Measurements from ENCODE around the gene SKA3. TPM values are rescaled to one million over a fixed set of nuclear protein-coding genes. Genes with fewer than 3 reads are reported as not detected.

The SKA3 gene
- total RNA-seq, 2 experiments from 2014 or later: 39.5 to 41.5 TPM

DNA sequence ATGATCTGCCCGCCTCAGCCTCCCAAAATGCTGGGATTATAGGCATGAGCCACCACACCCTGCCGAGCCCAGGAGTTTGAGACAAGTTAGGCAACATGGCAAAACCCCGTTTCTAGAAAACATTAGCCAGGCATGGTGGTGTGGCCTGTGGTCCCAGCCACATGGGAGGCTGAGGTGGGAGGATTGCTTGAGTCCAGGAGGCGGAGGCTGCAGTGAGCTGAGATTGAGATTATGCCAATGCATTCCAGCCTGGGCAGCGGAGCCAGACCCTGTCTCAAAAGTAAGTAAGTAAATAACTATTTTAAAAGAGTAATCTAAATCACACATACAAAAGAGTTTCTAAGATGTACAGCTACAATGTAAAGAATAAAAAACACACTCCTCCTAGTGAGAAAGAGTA, 41.9 kb downstream of the SKA3 start:
- peaks cover under 1% of the 10 kb centered on the region for H3K36me3 Mint-ChIP-seq (ENCODE audit: low read depth)
- no peak for TF ChIP-seq CTCF (IDR thresholded peaks at IDR 0.05)

GRCh38 chr13:21133077-21133476, 43.3 kb downstream of the SKA3 start:
- ChIA-PET CTCF (interaction anchor here (1.8 kb wide), 1 partner anchor 22 kb away, joined by 4 read pairs; no protein-coding TSS in a partner anchor), POLR2A (no interaction called here)
- H3K27me3 Mint-ChIP-seq: peaks cover 9% of the 10 kb centered on the region
- ATAC-seq: no peak
- no peak for DNase-seq
- H3K4me1 Mint-ChIP-seq (ENCODE audit: low read depth): no peaks in the 10 kb centered on the region
- no peaks in the 10 kb centered on the region for H3K36me3 Mint-ChIP-seq (ENCODE audit: low read depth)
- intact Hi-C loops (cut with micrococcal nuclease): no loop called here
- H3K4me3 Mint-ChIP-seq: no peak overlapping the region
- no peaks in the 10 kb centered on the region for H3K9me3 Mint-ChIP-seq
- TF ChIP-seq CTCF (IDR thresholded peaks at IDR 0.05): no peak
- H3K27ac Mint-ChIP-seq: no peak overlapping the region

More for the DNA sequence above, 41.9 kb downstream of the SKA3 start:
- peaks cover 9% of the 10 kb centered on the region for H3K27me3 Mint-ChIP-seq
- H3K4me1 Mint-ChIP-seq (ENCODE audit: low read depth): peaks cover under 1% of the 10 kb centered on the region
- ChIA-PET POLR2A (no interaction called here), CTCF (interaction anchor here (1.0 to 1.8 kb wide), 3 partner anchors 15 to 42 kb away, joined by 3 to 4 read pairs (median 3); partner anchors contain the start of genes MRPL57 and SKA3)
- ATAC-seq (no peak), DNase-seq (no peak)
- intact Hi-C loops (cut with micrococcal nuclease): no loop called here
- no peak overlapping the region for H3K4me3 Mint-ChIP-seq
- H3K9me3 Mint-ChIP-seq: no peaks in the 10 kb centered on the region
- no peak overlapping the region for H3K27ac Mint-ChIP-seq

DNA sequence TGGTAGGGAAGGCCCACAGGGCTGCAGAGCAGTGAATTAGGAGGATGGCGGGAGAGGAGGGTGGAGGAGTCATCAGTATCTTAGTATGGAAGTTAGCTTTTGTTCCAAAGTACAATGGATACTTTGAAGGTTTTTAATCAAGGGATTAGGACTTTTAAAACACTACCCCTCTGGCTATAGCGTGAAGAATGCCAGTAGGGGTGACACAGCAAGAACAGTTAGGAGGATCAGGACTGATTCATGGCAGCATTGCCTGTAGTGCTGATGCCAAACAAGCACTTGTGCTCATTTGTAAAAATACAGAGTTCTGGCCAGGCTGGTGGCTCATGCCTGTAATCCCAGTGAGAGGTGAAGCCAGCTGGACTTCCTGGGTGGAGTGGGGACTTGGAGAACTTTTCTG, 46.2 kb downstream of the SKA3 start:
- no peak overlapping the region for H3K4me3 Mint-ChIP-seq
- no peak for ATAC-seq
- no peaks in the 10 kb centered on the region for H3K36me3 Mint-ChIP-seq (ENCODE audit: low read depth)
- intact Hi-C loops (cut with micrococcal nuclease): no loop called here
- ChIA-PET POLR2A (interaction anchor here (1.4 kb wide), 1 partner anchor 46 kb away, joined by 4 read pairs; the partner anchor contains the start of genes MRPL57 and SKA3), CTCF (no interaction called here)
- no peaks in the 10 kb centered on the region for H3K4me1 Mint-ChIP-seq (ENCODE audit: low read depth)
- no peak for DNase-seq
- peaks cover 4% of the 10 kb centered on the region for H3K27me3 Mint-ChIP-seq
- TF ChIP-seq CTCF (IDR thresholded peaks at IDR 0.05): no peak
- H3K9me3 Mint-ChIP-seq: no peaks in the 10 kb centered on the region
- H3K27ac Mint-ChIP-seq: no peak overlapping the region

DNA sequence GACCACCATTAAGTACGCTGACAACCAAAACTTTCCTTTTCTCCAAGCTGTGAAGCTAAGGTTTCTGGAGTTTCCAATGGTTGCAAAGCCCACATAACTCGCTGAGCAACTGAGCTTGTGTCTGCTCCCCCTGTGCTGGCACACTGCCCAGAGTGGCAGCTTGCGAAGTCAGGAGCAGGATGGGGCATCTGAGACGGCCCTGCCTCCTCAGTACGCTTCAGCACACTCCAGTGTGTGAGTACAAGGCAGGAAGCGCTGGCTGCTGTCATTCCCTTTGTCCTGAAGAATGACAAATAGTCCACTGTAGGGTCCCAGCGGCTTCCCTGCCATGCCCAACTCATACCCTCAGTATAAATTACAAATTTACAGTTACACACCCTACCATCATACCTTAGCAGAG, 51.5 kb downstream of the SKA3 start:
- Mint-ChIP-seq H3K9me3 (no peaks in the 10 kb centered on the region), H3K27me3 (no peaks in the 10 kb centered on the region), H3K27ac (no peak overlapping the region), H3K36me3 (ENCODE audit: low read depth) (no peaks in the 10 kb centered on the region), H3K4me3 (no peak overlapping the region), H3K4me1 (ENCODE audit: low read depth) (no peaks in the 10 kb centered on the region)
- ChIA-PET POLR2A (no interaction called here), CTCF (no interaction called here)
- DNase-seq: no peak
- no peak for ATAC-seq
- TF ChIP-seq CTCF (IDR thresholded peaks at IDR 0.05): no peak
- intact Hi-C loops (cut with micrococcal nuclease): no loop called here

- H3K36me3 Mint-ChIP-seq (ENCODE audit: low read depth): no peaks in the 10 kb centered on the region
- H3K4me3 Mint-ChIP-seq: no peak overlapping the region
- no peak for TF ChIP-seq CTCF (IDR thresholded peaks at IDR 0.05)
- intact Hi-C loops (cut with micrococcal nuclease): no loop called here
- DNase-seq (no peak), ATAC-seq (no peak)
- no peaks in the 10 kb centered on the region for H3K27me3 Mint-ChIP-seq
- ChIA-PET POLR2A (no interaction called here), CTCF (no interaction called here)
- H3K4me1 Mint-ChIP-seq (ENCODE audit: low read depth): no peaks in the 10 kb centered on the region
- H3K9me3 Mint-ChIP-seq: no peaks in the 10 kb centered on the region
- no peak overlapping the region for H3K27ac Mint-ChIP-seq
Measured at GRCh38 chr13:21123956-21124355, 52.4 kb downstream of the SKA3 start.
